PC-9 (cell line): ENCODE results near the gene MYO5A. TPM values are rescaled to one million over a fixed set of nuclear protein-coding genes. Genes with fewer than 3 reads are reported as not detected.

Source experiments
- BruUV-seq: library from RNA; stranded (reverse); fragments of 400-500 nt; replicated peaks from 2 replicates; lab custom pipeline; 2021; lab: Mats Ljungman, UMichigan
- CTCF ChIA-PET: fragments of 300-600 bp; sonication (Branson Sonifier 250); formaldehyde crosslinking; loops from one replicate; lab custom pipeline; 2022; ENCODE audit warnings: antibody characterized with exemption; lab: Charles Lee
- POLR2A ChIA-PET: fragments of 300-600 bp; sonication (Branson Sonifier 250); formaldehyde crosslinking; loops from one replicate; lab custom pipeline; 2022; ENCODE audit warnings: antibody characterized with exemption; ENCODE audit not compliant: unreplicated experiment; lab: Charles Lee
- DNase-seq, 2 experiments: peaks; one replicate each; pipeline versions ENCODE4 v3.0.0 to v3.0.0-alpha.2; 2015 to 2022; ENCODE audit warnings: mixed read lengths in 1 of 2
- H2AFZ ChIP-seq: fragments of 200-600 bp; sonication (generic); 2 replicates; pipeline ENCODE4 v1.8.1; 2017; ENCODE audit warnings: antibody characterized with exemption
- H3F3A ChIP-seq: fragments of 200-600 bp; sonication (generic); 2 replicates; pipeline ENCODE4 v1.8.1; 2017; ENCODE audit warnings: antibody characterized with exemption, mild to moderate bottlenecking, low read depth; ENCODE audit not compliant: insufficient read depth
- H3K27ac ChIP-seq: fragments of 200-600 bp; sonication (generic); 2 replicates; pipeline ENCODE4 v1.6.1; 2016; ENCODE audit warnings: mixed run types
- H3K27me3 ChIP-seq: fragments of 200-600 bp; sonication (generic); 2 replicates; pipeline ENCODE4 v1.6.1; 2016; ENCODE audit warnings: low read depth, mixed run types; ENCODE audit not compliant: insufficient read depth
- H3K36me3 ChIP-seq: fragments of 200-600 bp; sonication (generic); 2 replicates; pipeline ENCODE4 v1.6.1; 2016; ENCODE audit warnings: low read depth, mixed run types
- H3K4me1 ChIP-seq: fragments of 200-600 bp; sonication (generic); replicated peaks from 2 replicates; pipeline ENCODE4 v1.6.1; 2016; ENCODE audit warnings: mixed run types; ENCODE audit not compliant: insufficient read depth
- H3K4me2 ChIP-seq: fragments of 200-600 bp; sonication (generic); 2 replicates; pipeline ENCODE4 v1.6.1; 2017; ENCODE audit warnings: mixed run types
- H3K4me3 ChIP-seq: fragments of 200-600 bp; sonication (generic); 2 replicates; pipeline ENCODE4 v1.6.1; 2016; ENCODE audit warnings: mixed run types
- H3K79me2 ChIP-seq: fragments of 200-600 bp; sonication (generic); 2 replicates; pipeline ENCODE4 v1.6.1; 2017; ENCODE audit warnings: low read depth, mixed run types
- H3K9me2 ChIP-seq: fragments of 200-600 bp; sonication (generic); 2 replicates; pipeline ENCODE4 v1.8.1; 2017; ENCODE audit warnings: mild to moderate bottlenecking; ENCODE audit not compliant: insufficient read depth
- H3K9me3 ChIP-seq: fragments of 200-600 bp; sonication (generic); 2 replicates; pipeline ENCODE4 v1.8.1; 2016; ENCODE audit warnings: low read depth; ENCODE audit not compliant: insufficient read depth
- H4K20me1 ChIP-seq: fragments of 200-600 bp; sonication (generic); 2 replicates; pipeline ENCODE4 v1.8.1; 2017; ENCODE audit not compliant: insufficient read depth
- CTCF ChIP-seq: fragments of 200-600 bp; sonication (generic); conservative IDR thresholded peaks from 2 replicates; pipeline ENCODE4 v1.6.1; 2017; ENCODE audit warnings: mixed run types, antibody characterized with exemption, mild to moderate bottlenecking, moderate library complexity
- EZH2 ChIP-seq: fragments of 200-600 bp; sonication (generic); IDR thresholded peaks from 2 replicates; pipeline ENCODE4 v1.8.0; 2017; ENCODE audit warnings: antibody characterized with exemption, low read depth
- intact Hi-C: fragments of 100-400 bp; cut with micrococcal nuclease; formaldehyde crosslinking; loops from one replicate; pipeline ENCODE4 v1.10.0; 2022; ENCODE audit not compliant: unreplicated experiment
- total RNA-seq: library from RNA; stranded (reverse); gene quantifications from 2 replicates; pipeline ENCODE4 v1.2.3, GENCODE V29; 2021

Gene MYO5A
- total RNA-seq, 1 experiment from 2014 or later = 10.7 TPM

- H3K4me2 ChIP-seq = no peak overlapping the region
- TF ChIP-seq EZH2 = no peak
- TF ChIP-seq CTCF = no peak
- no peaks in the 10 kb centered on the region for H4K20me1 ChIP-seq
- H3K4me3 ChIP-seq = no peak overlapping the region
- H3K79me2 ChIP-seq = peaks cover 27% of the 10 kb centered on the region
- BruUV-seq = no TSS peak
- H3F3A ChIP-seq = peaks cover 7% of the 10 kb centered on the region; the same call in 1 of the 2 replicates
- intact Hi-C loops = no loop called here
- H3K9me3 ChIP-seq = no peaks in the 10 kb centered on the region
- H2AFZ ChIP-seq = no peak overlapping the region
- no peak overlapping the region for H3K27ac ChIP-seq
- ChIA-PET POLR2A (no interaction called here), CTCF (no interaction called here)
- no peak for DNase-seq
- H3K36me3 ChIP-seq = no peaks in the 10 kb centered on the region
- no peaks in the 10 kb centered on the region for H3K9me2 ChIP-seq
- H3K4me1 ChIP-seq = peaks cover 44% of the 10 kb centered on the region
- no peaks in the 10 kb centered on the region for H3K27me3 ChIP-seq
Measured at GRCh38 chr15:52292780-52293392, 235.8 kb downstream of the MYO5A start.

GRCh38 chr15:52291204-52291603 is 237.5 kb downstream of the MYO5A start:
- Histone ChIP-seq H3K79me2 (peaks cover 39% of the 10 kb centered on the region), H3K9me2 (no peaks in the 10 kb centered on the region), H3K27me3 (no peaks in the 10 kb centered on the region), H3K9me3 (no peaks in the 10 kb centered on the region), H3K27ac (no peak overlapping the region), H3K4me1 (peaks cover 51% of the 10 kb centered on the region), H3F3A (peaks cover 18% of the 10 kb centered on the region; the same call in 1 of the 2 replicates), H2AFZ (no peak overlapping the region), H4K20me1 (no peaks in the 10 kb centered on the region), H3K4me2 (no peak overlapping the region), H3K36me3 (no peaks in the 10 kb centered on the region), H3K4me3 (no peak overlapping the region)
- intact Hi-C loops = no loop called here
- ChIA-PET POLR2A (no interaction called here), CTCF (interaction anchor here (0.5 kb wide), 1 partner anchor 35 kb away, joined by 8 read pairs; no protein-coding TSS in a partner anchor)
- BruUV-seq = no TSS peak
- no peak for DNase-seq
- no peak for TF ChIP-seq EZH2
- no peak for TF ChIP-seq CTCF

GRCh38 chr15:52290800-52291199 is 237.9 kb downstream of the MYO5A start:
- DNase-seq = no peak
- POLR2A ChIA-PET = no interaction called here
- Histone ChIP-seq H3K4me3 (no peak overlapping the region), H2AFZ (no peak overlapping the region), H3K27me3 (no peaks in the 10 kb centered on the region), H3K36me3 (no peaks in the 10 kb centered on the region), H3K79me2 (peaks cover 39% of the 10 kb centered on the region), H3K9me3 (no peaks in the 10 kb centered on the region), H3F3A (peaks cover 18% of the 10 kb centered on the region; the same call in 1 of the 2 replicates), H3K9me2 (no peaks in the 10 kb centered on the region), H3K27ac (no peak overlapping the region), H4K20me1 (no peaks in the 10 kb centered on the region), H3K4me2 (no peak overlapping the region), H3K4me1 (peaks cover 47% of the 10 kb centered on the region)
- BruUV-seq = no TSS peak
- intact Hi-C loops = no loop called here
- CTCF ChIA-PET = no interaction called here
- no peak for TF ChIP-seq CTCF
- no peak for TF ChIP-seq EZH2
